Left ventricle myocardium inferior (tissue), 1 donor: ENCODE results near the gene PLXNA3. TPM values are rescaled to one million over a fixed set of nuclear protein-coding genes. Genes with fewer than 3 reads are reported as not detected.

Source experiments
- DNase-seq: peaks from one replicate; pipeline ENCODE4 v3.0.0-alpha.2; 2020
- H3K27ac ChIP-seq: fragments of 200-600 bp; replicated peaks from 2 replicates; pipeline ENCODE4 v1.8.0; 2021
- H3K27me3 ChIP-seq: fragments of 200-600 bp; 2 replicates; pipeline ENCODE4 v1.8.0; 2021; ENCODE audit warnings: low read depth
- H3K36me3 ChIP-seq: fragments of 200-600 bp; 2 replicates; pipeline ENCODE4 v1.8.0; 2021
- H3K4me1 ChIP-seq: fragments of 200-600 bp; 2 replicates; pipeline ENCODE4 v1.8.0; 2021
- H3K4me3 ChIP-seq: fragments of 200-600 bp; 2 replicates; pipeline ENCODE4 v1.8.0; 2021; ENCODE audit warnings: mild to moderate bottlenecking, moderate library complexity
- H3K9me3 ChIP-seq: fragments of 200-600 bp; replicated peaks from 2 replicates; pipeline ENCODE4 v1.8.0; 2021
- CTCF ChIP-seq: fragments of 200-600 bp; IDR thresholded peaks from 2 replicates; pipeline ENCODE4 v1.8.0; 2021; ENCODE audit warnings: antibody characterized with exemption, mild to moderate bottlenecking, borderline replicate concordance
- intact Hi-C: fragments of 100-400 bp; cut with micrococcal nuclease; formaldehyde crosslinking; loops from one replicate; pipeline ENCODE4 v1.11.0; 2022
- total RNA-seq: library from RNA; stranded (reverse); fragmentation: NEBNext Ultra II Directional; extraction: Animal tissue kit (Norgen Biotek cat#: 25700); gene quantifications from one replicate; pipeline ENCODE4 v1.2.1, GENCODE V29; 2021
- donor health status: DM: no; HTN: yes; CAD: no; lungs with severe emphysema.

The PLXNA3 gene
- total RNA-seq, 1 donor from 2014 or later: 16.6 TPM

- intact Hi-C loops: no loop called here
- Histone ChIP-seq H3K4me3 (no peak overlapping the region), H3K27ac (no peak overlapping the region), H3K9me3 (no peaks in the 10 kb centered on the region), H3K4me1 (no peaks in the 10 kb centered on the region), H3K36me3 (peaks cover 22% of the 10 kb centered on the region), H3K27me3 (no peaks in the 10 kb centered on the region)
- no peak for DNase-seq
- no peak for TF ChIP-seq CTCF
Measured at GRCh38 chrX:154505734-154506133, 47.7 kb downstream of the PLXNA3 start.

- DNase-seq: no peak
- H3K36me3 ChIP-seq: peaks cover 22% of the 10 kb centered on the region
- H3K4me3 ChIP-seq: no peak overlapping the region
- no peaks in the 10 kb centered on the region for H3K4me1 ChIP-seq
- intact Hi-C loops: no loop called here
- no peaks in the 10 kb centered on the region for H3K9me3 ChIP-seq
- TF ChIP-seq CTCF: no peak
- no peak overlapping the region for H3K27ac ChIP-seq
- H3K27me3 ChIP-seq: no peaks in the 10 kb centered on the region
Measured at GRCh38 chrX:154506483-154507332, 48.6 kb downstream of the PLXNA3 start.

GRCh38 chrX:154507673-154508383 is 49.7 kb downstream of the PLXNA3 start:
- no peak overlapping the region for H3K4me3 ChIP-seq
- intact Hi-C loops: no loop called here

GRCh38 chrX:154508384-154508745 is 50.3 kb downstream of the PLXNA3 start:
- TF ChIP-seq CTCF: no peak
- Histone ChIP-seq H3K36me3 (peaks cover 22% of the 10 kb centered on the region), H3K27me3 (no peaks in the 10 kb centered on the region), H3K4me1 (no peaks in the 10 kb centered on the region), H3K4me3 (no peak overlapping the region), H3K9me3 (no peaks in the 10 kb centered on the region), H3K27ac (no peak overlapping the region)
- intact Hi-C loops: no loop called here
- no peak for DNase-seq

More at GRCh38 chrX:154507673-154508383, 49.7 kb downstream of the PLXNA3 start:
- Histone ChIP-seq H3K4me1 (no peaks in the 10 kb centered on the region), H3K27ac (no peak overlapping the region), H3K27me3 (no peaks in the 10 kb centered on the region), H3K36me3 (peaks cover 22% of the 10 kb centered on the region), H3K9me3 (no peaks in the 10 kb centered on the region)
- no peak for TF ChIP-seq CTCF
- no peak for DNase-seq

- no peak for TF ChIP-seq CTCF
- Histone ChIP-seq H3K4me3 (no peak overlapping the region), H3K27ac (no peak overlapping the region), H3K9me3 (no peaks in the 10 kb centered on the region), H3K27me3 (no peaks in the 10 kb centered on the region), H3K36me3 (peaks cover 22% of the 10 kb centered on the region), H3K4me1 (no peaks in the 10 kb centered on the region)
- intact Hi-C loops: no loop called here
- DNase-seq: no peak
Measured at GRCh38 chrX:154509455-154509854, 51.4 kb downstream of the PLXNA3 start.
